GM18526 (cell line): ENCODE results near the gene ZNF77.
A peak's percentile ranks its signal among the peaks of the same experiment; 100 is the strongest.

Experiments
- POLR2A ChIP-seq: IDR thresholded peaks from 3 replicates; pipeline ENCODE4 v1.6.1; 2011; ENCODE audit not compliant: insufficient read length; ENCODE audit errors: extremely low read depth

ZNF77 gene

DNA sequence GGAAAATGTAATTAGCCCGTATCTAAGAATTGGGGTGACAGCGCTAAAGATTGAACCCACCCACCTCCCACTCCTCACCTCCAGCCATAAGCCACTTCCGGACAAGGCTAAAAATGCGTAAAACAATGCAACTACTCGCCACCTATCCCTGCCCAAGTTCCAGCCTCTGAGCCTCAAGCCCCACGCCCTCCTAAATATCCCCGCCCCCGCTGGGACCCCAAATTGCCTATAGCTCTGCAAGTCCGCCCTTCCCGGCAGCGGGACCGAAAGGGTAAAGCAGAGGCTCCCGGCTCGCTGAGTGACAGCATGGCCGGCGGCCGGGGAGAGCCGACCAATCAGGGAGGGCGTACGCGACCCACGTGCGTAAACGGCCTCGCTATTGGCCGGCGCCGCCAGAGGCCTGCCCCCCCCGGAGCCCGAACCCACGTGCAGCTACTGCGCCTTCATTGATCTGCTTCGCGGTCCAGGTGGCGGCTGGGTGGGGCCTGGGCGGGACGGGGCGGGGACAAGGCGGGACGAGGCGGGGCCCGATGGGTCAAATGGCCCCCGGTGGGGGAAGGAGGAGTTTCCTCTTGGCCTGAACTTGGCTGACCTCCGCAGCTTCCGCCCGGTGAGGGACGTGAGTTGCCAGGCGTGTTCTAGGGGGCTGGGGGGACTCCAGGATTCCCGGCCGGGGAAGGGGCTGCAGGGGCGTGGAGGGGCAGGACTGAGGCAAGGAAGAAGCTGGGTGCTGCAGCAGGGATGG is 32.4 kb upstream of the ZNF77 start, which contains the start of gene TLE6:
TLE6 (plus strand) TSS at position 564 of the 745 bp plus-strand sequence. CDS start 670 bp downstream, outside the sequence.
- peak; percentile 52 for TF ChIP-seq POLR2A

DNA sequence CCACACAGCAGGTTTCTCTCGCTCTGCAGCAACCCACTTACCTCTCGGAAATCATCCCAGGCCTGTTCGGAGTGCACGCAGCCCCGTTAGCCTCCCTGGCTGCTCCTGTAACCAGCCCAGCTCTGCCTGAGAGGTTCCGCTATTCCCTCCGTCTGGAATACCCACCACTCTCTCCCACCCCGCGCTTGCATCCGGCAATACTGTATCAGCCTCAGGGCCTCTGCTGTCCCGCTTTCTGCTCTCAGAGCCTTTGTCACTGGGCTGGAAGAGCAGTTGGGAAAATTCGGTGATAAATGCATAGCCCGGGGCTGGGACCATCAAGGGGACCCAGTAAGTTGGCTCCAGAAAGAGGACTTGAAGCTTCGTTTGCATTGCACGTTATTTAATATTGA is 31.8 kb upstream of the ZNF77 start:
- no peak for TF ChIP-seq POLR2A

DNA sequence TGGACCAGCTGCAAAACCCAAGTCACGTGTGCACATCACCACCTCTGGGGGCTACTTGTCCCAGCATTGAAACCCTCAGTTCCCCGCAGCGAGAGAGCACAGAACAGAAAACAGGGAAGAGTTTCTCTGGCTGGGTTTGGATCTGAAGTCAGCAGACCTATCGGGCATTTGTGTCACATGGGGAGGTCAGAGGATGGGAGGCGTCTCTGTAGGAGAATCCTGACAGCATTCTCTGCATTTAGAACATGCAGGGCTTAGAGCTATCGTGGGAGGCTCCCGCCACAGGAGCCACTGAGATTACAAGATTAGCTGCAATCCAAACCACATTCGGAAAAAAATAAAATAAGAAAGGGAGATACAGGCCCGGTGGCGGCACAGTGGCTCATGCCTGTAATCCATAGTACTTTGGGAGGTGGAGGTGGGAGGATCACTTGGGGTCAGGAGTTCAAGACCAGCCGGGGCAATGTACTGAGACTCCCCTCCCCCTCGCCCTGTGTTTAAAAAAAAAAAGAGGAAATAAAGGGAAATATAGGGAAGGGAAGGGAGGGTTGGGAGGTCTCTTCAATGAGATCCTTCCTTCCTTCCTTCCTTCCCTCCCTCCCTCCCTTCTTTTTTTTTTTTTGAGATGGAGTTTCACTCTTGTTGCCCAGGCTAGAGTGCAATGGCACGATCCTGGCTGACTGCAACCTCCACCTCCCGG is 29.7 kb upstream of the ZNF77 start:
- no peak for TF ChIP-seq POLR2A

DNA sequence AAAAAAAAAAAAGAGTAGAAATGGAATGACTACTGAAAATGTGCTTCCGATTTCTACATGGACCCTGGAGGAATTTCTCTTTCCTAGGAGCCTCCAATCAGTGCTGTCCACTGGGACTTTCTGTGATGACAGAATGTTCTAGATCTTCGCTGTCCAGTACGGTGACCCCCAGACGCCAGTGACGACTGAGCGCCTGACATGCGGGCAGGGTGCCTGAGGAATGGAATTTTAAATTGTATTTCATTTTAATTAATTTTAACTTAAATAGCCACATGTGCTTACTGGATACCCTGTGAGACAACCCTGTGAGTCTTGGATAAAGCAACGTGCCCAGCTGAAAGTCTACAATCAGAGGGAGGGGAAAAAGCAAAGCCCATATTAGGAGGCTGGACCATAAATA is 28.5 kb upstream of the ZNF77 start:
- no peak for TF ChIP-seq POLR2A

DNA sequence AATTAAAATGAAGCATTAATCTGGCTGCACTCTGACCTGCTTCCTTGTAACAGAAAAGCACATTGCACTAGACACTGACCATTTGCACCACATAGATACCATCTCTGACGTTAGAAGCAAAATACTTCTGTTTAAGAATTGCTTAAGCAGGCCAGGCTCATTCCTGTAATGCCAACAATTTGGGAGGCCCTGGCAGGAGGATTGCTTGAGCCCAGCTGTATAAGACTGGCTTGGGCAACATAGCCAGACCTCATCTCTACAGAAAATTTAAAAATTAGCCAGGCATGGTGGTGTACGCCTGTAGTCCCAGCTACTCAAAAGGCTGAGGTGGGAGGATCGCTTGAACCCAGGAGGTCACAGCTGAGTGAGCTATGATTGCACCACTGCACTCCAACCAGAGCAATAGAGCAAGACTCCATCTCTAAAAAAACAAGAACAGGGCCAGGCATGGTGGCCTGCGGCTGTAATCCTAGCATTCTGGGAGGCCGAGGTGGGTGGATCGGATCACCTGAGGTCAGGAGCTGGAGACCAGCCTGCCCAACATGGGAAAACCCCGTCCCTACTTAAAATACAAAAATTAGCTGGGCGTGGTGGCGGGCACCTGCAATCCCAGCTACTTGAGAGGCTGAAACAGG is 25.5 kb upstream of the ZNF77 start:
- TF ChIP-seq POLR2A: no peak

DNA sequence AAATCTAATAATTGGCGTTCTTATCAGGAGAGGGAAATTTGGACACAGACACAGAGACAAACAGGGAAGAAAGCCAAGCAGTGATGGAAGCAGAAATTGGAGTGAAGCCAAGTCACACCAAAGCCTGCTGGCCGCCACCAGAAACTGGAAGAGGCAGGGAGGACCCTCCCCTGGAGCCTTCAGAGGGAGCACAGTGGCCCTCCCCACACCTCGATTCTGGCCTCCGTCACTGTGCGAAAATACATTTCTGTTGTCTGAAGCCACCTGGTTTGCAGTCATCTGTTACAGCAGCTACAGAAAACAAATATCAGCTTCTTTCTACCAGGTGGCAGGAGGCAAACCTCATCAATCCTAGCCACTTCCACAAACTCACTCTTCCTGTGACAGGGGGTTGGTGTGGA is 24.3 kb upstream of the ZNF77 start:
- TF ChIP-seq POLR2A: no peak

DNA sequence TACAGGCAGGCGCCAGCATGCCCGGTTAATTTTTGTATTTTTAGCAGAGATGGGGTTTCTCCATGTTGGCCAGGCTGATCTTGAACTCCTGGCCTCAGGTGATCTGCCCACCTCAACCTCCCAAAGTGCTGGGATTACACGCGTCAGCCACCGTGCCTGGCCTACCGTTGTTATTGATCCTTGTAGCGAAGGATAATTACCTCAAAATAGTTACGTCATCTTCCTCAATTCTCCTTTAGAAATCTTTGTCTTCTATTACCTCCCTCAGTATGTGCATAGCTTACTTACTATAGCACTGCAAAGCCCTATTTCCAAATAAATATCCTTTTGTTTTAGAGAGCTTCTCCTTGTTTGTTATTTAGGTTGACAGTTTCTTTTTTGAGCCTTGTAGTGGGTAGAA is 23.2 kb upstream of the ZNF77 start:
- TF ChIP-seq POLR2A: no peak

DNA sequence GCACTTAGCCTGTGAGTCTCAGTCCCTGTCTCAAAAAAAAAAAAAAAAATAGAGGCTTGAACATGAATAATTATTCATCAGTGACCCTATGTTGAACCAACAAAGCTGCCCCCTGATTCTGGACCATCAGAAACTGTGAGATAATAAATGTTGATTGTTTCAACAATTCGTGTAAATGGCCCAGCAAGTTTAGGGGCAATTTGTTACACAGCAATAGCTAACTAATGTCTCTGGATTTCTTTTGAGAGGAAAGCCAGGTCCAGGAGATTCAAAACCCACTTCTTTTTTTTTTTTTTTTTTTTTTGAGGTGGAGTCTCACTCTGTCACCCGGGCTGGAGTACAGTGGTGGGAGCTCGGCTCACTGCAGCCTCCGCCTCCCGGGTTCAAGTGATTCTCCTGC is 20.1 kb upstream of the ZNF77 start:
- TF ChIP-seq POLR2A: no peak

DNA sequence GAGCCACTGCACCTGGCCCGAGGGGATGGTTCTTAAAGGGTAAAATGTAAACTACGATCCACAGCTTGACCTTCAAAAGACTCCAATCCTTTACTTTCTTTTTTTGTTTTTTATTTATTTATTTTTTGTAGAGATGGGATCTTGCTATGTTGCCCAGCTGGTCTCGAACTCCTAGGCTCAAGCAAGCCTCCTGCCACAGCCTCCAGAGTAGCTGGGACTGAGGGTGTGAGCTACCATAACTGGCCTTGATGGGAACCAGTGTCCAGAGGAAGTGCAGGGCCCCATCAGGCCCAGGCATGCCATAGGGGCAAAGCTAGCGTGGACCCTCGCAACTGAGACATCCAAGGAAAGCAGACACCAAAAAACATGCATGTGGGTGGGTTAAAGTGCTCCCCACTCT is 18.4 kb upstream of the ZNF77 start:
- no peak for TF ChIP-seq POLR2A

DNA sequence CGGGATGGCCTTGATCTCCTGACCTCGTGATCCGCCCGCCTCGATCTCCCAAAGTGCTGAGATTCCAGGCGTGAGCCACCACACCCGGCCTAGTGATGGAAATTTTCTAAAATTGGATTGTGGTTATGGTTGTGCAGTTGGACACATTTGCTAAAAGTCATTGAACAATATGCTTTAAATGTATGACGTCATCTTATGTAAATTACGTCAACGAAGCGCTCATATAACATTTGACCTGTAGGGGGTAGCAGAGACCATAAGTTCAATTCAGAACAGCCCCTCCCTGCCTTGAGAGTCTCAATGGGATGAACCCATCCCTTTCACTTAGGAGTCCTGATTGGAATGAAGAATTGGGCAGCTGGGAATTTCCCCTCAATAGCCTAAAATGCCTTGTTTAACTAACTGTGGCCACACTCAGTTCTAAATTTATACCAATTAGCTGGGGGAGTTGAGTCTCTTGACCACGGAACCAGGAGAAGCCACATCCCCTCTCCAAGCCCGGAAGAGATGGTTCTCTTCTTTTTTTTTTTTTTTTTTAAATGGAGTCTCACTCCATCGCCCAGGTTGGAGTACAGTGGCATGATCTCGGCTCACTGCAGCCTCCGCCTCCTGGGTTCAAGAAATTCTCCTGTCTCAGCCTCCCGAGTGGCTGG is 17.4 kb upstream of the ZNF77 start:
- no peak for TF ChIP-seq POLR2A

DNA sequence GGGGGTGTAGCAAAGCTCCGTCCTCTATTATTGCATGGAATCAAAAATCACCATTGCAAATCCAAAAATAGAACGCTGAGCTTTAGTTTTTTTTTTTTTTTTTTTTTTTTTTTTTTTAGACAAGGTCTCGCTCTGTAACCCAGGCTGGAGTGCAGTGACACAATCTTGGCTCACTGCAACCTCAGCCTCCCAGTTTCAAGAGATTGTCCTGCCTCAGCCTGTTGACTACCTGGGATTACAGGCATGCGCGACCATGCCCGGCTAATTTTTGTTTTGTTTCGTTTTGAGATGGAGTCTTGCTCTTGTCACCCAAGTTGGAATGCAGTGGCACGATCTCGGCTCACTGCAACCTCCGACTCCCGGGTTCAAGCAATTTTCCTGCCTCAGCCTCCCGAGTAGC is 15.3 kb upstream of the ZNF77 start:
- TF ChIP-seq POLR2A: no peak

DNA sequence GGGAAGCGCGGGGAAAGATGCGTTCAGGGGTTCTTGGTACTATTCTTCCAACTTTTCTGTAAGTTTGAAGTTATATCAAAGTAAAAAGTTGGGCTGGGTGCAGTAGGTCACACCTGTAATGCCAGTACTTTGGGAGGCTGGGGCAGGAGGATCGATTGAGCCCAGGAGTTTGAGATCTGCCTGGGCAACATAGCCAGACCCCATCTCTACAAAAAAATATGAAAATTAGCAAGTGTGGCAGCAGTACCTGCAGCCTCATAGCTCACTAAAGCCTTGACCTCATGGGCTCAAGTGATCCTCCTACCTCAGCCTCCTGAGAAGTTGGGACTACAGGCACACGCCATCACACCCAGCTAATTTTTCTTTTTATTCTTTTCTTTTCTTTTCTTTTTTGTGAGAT is 12.4 kb upstream of the ZNF77 start:
- no peak for TF ChIP-seq POLR2A

DNA sequence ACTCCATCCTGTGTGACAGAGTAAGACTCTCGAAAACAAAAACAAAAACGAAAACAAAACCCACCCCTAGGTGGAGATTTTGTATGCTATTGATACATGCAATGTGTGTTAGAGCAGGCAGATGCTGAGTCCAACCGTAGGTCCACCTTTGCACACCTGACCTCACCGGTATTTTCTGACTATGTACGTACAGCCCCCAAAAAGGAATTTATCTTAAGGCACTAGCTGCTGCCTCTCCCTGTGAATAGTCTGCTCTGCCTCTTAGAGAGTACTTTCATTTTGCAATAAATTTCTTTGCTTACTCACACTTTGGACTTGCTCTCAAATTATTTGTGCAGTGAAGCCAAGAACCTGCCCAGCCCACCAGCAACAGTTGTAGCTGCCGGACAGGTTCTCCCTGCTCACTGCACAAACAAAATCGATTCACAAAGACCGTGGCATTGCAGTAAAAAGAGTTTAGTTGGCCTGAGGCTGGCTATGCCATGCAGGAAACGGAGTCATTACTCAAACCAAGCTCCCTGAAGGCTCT is 8.2 kb upstream of the ZNF77 start:
- no peak for TF ChIP-seq POLR2A

DNA sequence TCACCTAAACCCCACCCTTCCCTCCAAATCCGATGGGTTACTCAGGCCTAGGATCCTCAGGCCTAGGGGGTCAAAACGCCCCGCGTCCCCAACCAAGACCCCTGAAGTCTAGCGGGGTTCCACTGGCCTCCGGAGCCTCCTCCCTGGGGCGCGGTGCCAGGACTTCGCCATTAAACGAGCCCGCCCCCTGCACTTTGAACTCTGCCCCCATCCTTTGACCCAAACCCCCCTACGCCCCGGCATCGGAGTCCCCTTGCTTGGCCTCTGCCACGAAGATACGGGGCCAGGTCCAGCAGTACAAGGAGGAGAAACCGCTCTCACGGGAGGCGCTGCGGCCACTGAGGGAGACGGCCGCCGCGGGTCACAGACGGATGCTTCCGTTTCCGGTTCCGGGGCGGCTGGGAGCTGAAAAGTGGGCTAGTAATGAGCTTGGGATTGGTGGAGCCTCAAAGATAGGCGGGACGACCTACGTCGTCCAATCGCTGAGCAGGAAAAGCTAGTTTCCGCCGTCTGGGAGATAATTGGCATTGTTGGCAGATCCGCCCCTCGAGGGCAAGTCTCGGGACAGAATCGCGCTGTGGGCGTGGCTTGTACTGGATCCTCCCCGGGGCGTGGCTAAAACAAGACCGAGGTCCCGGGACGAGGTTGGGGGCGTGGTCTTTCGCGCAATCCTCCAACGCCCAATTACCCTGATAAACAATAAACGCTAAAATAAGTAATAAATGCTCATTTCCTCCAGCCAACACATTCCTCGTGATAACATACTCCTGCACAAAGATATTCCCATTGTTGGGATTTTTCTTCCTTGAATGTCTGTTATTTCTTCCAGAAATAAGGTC is 5.7 kb upstream of the ZNF77 start:
- TF ChIP-seq POLR2A: peak; percentile 96

DNA sequence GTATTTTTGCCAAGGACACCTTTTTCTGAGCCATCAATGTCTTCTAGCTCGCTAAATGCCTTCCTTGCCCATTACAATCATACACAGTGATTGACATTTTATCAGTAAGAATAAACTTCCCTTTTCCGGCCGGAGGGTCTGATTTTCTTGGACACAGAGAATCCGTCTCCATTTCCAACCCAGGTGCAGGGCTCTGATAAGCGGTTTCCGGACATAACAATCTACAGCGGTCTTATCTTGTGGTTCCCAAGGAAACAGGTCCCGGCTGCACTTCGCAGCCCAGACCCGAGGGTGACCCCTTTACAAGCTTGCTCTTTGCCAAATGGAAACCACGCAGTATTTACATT is 5.1 kb upstream of the ZNF77 start:
- no peak for TF ChIP-seq POLR2A
